CD4-positive, alpha-beta T cell treated with Interleukin-4 for 4 hours (primary cell): ENCODE results near the gene EPN2.
"Not testable (repeated sequence)": the region's sequence is repeated elsewhere in the genome, so short reads cannot be mapped to it uniquely, and the experiment has no call there.

Experiments
- DNase-seq: peaks from one replicate; pipeline ENCODE4 v3.0.0-alpha.2; 2020

EPN2 gene

DNA sequence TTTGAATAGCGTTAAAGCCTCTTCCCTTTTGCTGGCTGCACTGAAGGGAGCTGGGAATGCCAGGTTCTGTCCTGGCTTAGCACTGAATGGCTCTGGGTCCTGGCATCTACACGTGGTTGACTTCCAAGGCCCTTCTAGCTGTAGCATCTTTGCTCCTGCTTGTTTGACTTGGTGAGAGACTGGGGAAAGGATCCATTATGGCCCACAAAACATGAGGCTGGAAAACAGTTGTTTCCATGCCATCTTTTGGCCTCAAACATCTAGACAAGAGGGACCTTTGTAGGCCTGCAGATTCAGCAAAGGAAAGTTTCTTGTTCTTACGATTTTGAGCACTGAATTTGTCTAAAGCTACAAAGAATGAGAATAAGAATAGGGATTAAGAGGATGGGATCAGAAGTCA is 32.5 kb downstream of the EPN2 start:
- no peak for DNase-seq

- DNase-seq: no peak
Measured at GRCh38 chr17:19270347-19270703, 33.2 kb downstream of the EPN2 start.

DNA sequence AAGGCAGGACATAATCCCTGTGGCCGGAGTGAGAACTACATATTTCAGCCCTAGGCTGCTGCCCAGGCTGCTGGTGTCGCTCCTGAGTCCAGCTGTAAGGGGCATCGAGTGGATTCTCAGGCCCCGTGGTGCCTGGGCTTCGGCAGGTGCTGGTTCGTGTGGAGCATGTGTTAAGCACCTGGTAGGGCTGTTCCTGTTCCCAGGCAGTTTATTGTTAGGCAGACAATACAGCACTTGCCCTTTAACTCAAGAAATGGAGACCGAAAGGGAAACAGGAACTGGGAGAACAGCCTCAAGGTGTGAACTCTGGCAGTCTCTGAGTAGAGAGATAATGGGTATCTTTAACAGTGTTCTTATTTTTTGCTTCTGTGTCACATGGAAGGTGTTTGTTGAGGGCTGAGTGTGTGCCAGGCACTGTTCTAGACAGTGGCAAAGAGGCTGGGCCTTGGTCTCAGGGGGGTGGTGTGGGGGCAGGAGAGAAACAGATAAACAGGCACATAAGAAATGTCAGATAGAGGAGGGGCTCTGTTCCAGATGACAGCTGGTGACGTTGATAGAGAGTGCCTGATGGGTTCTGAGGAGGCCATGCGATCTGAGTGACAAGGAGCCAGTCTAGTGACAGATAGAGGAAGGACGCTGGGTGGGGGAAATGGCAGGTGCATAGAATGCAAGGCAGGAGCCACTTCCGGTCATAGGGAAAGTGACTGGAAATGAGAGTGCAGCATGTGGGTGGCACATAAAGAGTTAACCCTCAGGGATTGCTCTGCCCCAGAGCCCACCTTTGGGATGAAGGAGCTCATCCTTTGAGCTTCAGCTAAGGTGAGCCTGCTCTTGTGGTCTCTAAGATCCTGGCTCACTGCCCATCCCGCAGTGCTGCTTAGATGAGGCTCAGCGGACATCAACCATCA is 33.8 kb downstream of the EPN2 start:
- no peak for DNase-seq

GRCh38 chr17:19271780-19272357 is 34.7 kb downstream of the EPN2 start:
- DNase-seq: no peak

DNA sequence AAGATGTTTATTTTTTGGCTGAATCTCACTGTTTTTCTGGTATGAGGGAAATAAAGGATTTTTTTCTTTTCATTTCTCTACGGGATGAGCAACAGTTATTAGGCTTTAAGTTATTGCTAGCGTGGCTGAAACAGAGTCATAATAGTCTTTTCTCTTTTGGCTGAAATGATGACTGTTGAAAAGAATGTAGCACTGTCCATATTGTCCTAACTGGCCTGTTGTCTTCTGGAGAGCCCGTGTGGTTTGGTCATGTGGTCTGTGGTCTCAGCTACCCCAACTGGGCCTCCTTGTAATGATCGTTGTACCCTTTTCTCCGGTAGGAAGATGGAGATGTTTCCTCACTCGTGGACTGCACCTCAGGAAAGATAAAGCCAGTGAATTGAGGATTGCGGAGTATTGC is 36.6 kb downstream of the EPN2 start:
- no peak for DNase-seq

GRCh38 chr17:19274893-19275292 is 37.7 kb downstream of the EPN2 start:
- no peak for DNase-seq

- no peak for DNase-seq
Measured at GRCh38 chr17:19275457-19276127, 38.4 kb downstream of the EPN2 start.

- not testable (repeated sequence) for DNase-seq
Measured at GRCh38 chr17:19278284-19278683, 41.1 kb downstream of the EPN2 start.

DNA sequence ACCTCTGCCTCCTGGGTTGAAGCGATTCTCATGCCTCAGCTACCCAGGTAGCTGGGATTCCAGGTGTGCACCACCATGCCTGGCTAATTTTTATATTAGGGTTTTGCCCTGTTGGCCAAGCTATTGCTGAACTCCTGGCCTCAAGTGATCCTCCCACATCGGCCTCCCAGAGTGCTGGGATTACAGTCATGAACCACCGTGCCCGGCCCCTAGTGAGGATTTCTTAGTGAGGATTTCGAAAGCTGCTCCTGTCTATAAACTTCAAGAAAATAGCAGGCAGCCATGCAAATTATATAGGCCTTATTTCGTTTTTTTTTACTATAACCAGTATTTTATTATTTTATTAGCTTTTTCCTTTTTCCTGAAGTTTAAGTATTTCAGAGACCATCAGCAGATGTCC is 41.6 kb downstream of the EPN2 start:
- no peak for DNase-seq

DNA sequence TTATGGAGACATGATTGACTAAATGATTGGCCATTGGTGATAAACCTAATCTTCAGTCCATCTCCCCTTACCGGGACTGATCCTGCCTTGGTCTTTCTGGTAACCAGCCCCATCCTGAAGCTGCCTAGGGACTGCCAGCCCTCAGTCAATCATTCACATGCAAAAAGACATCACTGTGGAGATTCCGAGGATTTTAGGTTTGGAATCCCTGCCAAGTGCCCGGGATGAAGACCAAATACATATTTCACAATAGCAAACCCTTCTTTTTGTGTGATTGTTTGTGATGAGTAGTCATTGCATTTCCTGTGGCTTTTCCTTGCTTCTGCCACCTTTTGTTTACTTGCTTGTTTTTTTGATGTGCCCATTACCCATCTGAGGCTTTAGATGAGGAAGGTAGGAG is 44.0 kb downstream of the EPN2 start:
- no peak for DNase-seq

- DNase-seq: no peak
Measured at GRCh38 chr17:19284005-19284959, 47.1 kb downstream of the EPN2 start.

DNA sequence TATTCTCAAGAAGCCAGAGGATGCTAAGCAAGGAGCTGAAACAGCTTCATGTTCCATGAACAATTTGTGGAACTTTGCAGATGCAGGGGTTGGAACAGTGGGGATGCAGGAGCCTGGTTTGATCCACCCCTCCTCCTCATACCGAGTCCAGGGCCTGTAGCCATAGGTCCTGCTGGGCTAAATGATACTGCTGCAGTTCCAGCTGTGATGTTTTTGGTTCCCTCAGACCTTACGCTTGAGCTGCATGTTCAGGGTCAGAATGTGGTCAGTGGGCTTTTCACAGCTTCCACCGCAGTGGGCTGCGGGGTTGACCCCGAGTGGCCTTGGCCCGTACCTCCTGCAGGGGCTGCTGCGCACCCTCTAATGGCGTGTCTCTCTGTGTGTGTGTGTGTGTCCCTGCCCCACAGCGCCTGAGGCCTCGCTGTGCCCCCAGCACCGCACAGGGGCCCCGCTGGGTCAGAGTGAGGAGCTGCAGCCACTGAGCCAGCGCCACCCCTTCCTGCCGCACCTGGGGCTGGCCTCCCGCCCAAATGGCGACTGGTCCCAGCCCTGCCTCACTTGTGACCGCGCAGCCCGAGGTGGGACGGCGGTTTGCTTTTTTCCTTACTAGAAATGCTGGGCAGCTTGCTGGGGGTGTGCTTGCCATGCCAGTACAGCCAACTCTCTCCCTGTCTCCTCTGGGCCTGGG is 48.2 kb downstream of the EPN2 start:
- no peak for DNase-seq

DNA sequence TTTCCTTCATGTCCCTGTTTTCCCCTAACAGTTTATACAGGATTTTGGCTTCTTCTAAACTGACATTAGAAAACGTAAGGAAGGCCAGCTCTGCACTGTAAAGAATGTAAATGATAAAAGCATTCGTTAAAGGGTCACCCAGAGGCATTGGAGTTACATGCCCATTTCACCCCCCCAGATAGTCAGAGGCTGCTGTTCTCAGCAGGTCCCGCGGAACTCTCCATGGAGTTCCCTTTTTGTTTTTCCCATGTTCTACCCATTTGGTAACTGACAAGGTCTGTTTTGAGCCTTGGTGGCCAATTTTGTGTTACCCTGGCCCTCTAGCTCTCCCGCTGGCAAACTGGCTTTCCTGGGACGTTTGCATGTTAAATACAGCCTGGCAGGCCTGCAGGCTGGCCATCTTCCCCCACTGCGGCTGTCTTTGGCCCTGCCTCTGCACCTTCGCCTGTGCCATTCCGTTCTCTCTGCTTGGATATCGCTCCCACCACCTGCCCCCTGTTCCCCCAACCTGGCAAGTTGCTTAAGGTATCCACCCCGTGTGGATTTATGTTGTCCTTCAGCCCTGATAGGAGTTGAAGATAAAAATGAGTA is 49.7 kb downstream of the EPN2 start:
- DNase-seq: no peak

DNA sequence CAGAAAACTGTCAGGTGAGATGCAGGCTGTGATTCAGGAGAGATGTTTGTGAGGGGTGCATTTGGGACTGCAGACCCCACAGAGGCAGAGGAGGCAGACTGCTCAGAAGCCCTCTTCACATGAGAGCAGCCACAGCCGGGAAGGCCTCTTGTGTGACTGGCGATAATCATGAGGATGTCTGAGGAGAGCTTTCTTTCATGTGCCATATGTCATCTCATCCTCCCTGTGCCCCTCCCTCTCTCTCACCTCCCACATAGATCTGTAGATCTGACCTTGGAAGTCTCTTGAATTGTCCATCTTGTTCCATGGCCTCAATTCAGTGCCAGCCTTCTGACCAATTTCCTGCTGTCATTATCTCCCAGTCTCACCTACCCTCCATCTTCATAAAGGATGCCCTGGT is 50.5 kb downstream of the EPN2 start:
- DNase-seq: no peak

GRCh38 chr17:19288453-19288852 is 51.3 kb downstream of the EPN2 start:
- DNase-seq: no peak

DNA sequence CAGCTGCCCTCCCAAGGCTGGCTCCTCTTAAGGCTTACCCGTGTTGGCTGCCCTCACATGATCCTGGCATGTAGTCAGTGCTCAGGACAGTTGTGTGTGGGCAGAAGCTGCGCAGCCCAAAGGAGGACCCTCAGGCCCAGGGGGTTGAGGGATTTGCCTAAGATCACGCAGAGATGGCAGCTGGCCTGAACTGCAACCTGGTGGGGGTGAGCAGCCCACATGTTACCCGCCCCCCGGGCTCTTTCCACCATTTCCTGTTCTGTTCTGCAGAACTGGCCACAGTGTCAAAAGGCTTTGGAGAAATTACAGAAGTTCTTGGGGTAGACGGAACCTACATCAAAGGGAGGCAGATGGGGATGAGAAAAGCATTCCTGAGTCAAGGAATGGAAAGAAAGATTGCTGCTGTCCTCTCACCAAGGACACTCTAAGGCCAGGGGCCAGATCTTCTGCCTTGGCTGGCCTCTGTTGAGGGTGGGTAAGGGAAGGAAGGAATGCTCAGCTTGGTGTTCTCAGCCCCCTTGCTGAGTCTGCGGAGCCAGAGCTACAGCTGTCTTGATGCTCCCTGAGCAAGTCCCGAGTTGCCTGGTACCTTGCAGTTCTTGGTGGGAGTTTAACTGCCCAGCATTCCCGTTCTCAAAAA is 53.0 kb downstream of the EPN2 start:
- DNase-seq: no peak

DNA sequence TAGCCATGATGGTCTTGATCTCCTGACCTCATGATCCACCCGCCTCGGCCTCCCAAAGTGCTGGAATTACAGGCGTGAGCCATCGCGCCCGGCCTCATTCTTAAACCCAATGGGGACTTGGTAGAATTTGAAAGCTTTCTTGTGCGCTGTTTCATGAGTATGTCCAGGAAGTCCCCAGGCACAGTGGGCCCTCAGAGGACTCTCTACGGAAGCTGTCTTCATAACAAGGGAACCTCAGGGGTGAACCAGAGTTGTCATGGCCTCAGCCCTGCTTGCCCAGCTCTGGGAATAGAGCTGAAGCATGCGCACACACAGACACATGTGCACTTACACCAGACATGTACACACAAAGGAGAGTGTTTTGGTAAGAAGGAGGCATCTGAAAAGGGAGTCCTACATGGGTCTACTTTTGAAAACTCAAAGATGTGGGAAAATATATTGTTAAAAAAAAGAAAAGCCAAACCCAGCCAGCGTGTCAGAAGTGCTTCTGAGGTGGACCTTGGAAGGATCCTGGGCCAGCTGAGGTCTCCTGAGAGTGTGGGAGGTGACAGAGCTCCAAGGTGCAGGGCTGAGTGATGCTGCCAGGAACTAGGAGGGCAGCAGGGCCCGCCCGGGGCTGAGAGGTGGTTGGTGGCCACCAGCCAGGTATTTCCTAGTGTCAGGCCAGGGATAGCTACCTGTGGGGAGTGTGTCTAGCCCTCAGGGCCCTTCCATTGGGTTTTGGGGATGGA is 54.6 kb downstream of the EPN2 start:
- no peak for DNase-seq

DNA sequence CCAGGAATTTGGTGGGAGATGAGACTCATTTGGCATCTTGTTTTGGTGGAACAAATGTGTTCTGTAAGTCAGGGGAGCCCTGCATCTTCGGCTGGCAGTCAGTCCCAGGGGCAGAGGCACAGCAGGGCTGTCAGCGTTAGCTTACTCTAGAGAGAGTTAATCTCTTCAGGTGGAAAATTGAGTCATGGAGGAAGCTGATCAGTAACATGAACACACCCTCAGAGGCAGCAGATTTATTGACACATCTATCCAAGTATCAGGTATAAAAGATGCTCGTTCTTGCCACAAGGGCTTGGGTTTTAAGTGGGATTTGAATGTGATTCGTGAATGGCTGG is 55.2 kb downstream of the EPN2 start:
- no peak for DNase-seq

DNA sequence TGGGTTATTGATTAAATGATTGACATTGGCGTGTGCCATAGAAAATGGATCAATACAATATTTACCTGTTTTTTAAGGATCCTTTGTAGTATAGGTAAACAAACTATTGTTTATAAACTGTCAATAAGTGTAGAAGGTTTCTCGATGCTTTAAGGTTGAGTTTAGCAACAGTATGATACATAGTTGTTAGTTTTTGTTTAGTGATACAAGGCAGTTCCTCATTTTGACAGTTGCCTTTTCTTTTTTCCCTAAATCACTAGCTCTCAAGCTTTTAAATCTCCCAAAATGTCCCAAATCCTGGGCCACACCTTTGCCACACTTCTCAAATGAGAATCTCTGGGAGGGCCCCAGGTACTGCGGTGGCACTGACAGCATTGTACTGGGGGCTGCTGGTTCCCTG is 57.3 kb downstream of the EPN2 start:
- DNase-seq: no peak

GRCh38 chr17:19295473-19296135 is 58.4 kb downstream of the EPN2 start:
- DNase-seq: no peak
